ENCODE measurements around the gene PRKCA. TPM values are rescaled to one million over a fixed set of nuclear protein-coding genes. Genes with fewer than 3 reads are reported as not detected.

The PRKCA gene
- total RNA-seq, 1 experiment from 2014 or later: 29.5 TPM

GRCh38 chr17:66326476-66327047, 24.1 kb downstream of the PRKCA start:
- ChIA-PET CTCF (interaction anchor here (2.2 kb wide), 1 partner anchor 16 kb away, joined by 10 read pairs; no protein-coding TSS in a partner anchor), POLR2A (no interaction called here)
- Mint-ChIP-seq H3K36me3 (peaks cover 17% of the 10 kb centered on the region), H3K4me3 (no peak overlapping the region), H3K27me3 (ENCODE audit: low read depth) (no peaks in the 10 kb centered on the region), H3K4me1 (no peaks in the 10 kb centered on the region), H3K27ac (no peak overlapping the region), H3K9me3 (peaks cover 18% of the 10 kb centered on the region)
- ATAC-seq: no peak
- no peak for TF ChIP-seq FOXK1 (CRISPR knock-in tag; IDR thresholded peaks at IDR 0.05)
- TF ChIP-seq AFF4 (CRISPR knock-in tag; IDR thresholded peaks at IDR 0.05; ENCODE audit: borderline replicate concordance): no peak
- TF ChIP-seq TCF7 (CRISPR knock-in tag; IDR thresholded peaks at IDR 0.05; ENCODE audit: low read depth): no peak
- no peak for TF ChIP-seq USF2 (CRISPR knock-in tag; IDR thresholded peaks at IDR 0.05)
- TF ChIP-seq STAT6 (CRISPR knock-in tag; conservative IDR thresholded peaks at IDR 0.05; ENCODE audit: low read depth): no peak
- no peak for TF ChIP-seq ATF3 (CRISPR knock-in tag; conservative IDR thresholded peaks at IDR 0.05)
- TF ChIP-seq ATF2 (CRISPR knock-in tag; IDR thresholded peaks at IDR 0.05; ENCODE audit: borderline replicate concordance, low read depth): no peak
- DNase-seq (ENCODE audit: low spot score): no peak

GRCh38 chr17:66330646-66331037, 28.2 kb downstream of the PRKCA start:
- DNase-seq (ENCODE audit: low spot score) (no peak), ATAC-seq (no peak)
- no peak overlapping the region for H3K4me3 Mint-ChIP-seq
- ChIA-PET CTCF (no interaction called here), POLR2A (interaction anchor here (0.7 kb wide), 1 partner anchor 106 kb away, joined by 5 read pairs; no protein-coding TSS in a partner anchor)
- no peaks in the 10 kb centered on the region for H3K4me1 Mint-ChIP-seq
- peaks cover 4% of the 10 kb centered on the region for H3K36me3 Mint-ChIP-seq
- H3K27me3 Mint-ChIP-seq (ENCODE audit: low read depth): no peaks in the 10 kb centered on the region
- no peak overlapping the region for H3K27ac Mint-ChIP-seq
- H3K9me3 Mint-ChIP-seq: peaks cover 8% of the 10 kb centered on the region
- TF ChIP-seq ARID4B (CRISPR knock-in tag; IDR thresholded peaks at IDR 0.05; ENCODE audit: borderline replicate concordance) (no peak), CREB1 (CRISPR knock-in tag; IDR thresholded peaks at IDR 0.05) (no peak), ZNF671 (CRISPR knock-in tag; IDR thresholded peaks at IDR 0.05) (no peak), JAZF1 (CRISPR knock-in tag; IDR thresholded peaks at IDR 0.05) (no peak), FOXK1 (CRISPR knock-in tag; IDR thresholded peaks at IDR 0.05) (no peak), E2F1 (CRISPR knock-in tag; IDR thresholded peaks at IDR 0.05) (no peak), ATF6 (CRISPR knock-in tag; IDR thresholded peaks at IDR 0.05) (no peak), NR1H2 (CRISPR knock-in tag; IDR thresholded peaks at IDR 0.05) (no peak), NFE2L1 (CRISPR knock-in tag; IDR thresholded peaks at IDR 0.05) (no peak), ZMAT4 (CRISPR knock-in tag; IDR thresholded peaks at IDR 0.05) (no peak)

Data from WTC11 (cell line).